HG03342 (cell line): Measurements from ENCODE around the gene BNIP1.
A peak's percentile ranks its signal among the peaks of the same experiment; 100 is the strongest.
"Not testable (repeated sequence)": the region's sequence is repeated elsewhere in the genome, so short reads cannot be mapped to it uniquely, and the experiment has no call there.

Experiments
- ATAC-seq: cut with Tn5 transposase; IDR thresholded peaks from one replicate; pipeline ENCODE4 v1.9.1; 2021; ENCODE audit warnings: mild to moderate bottlenecking, moderate library complexity; ENCODE audit not compliant: unreplicated experiment

BNIP1 gene, protein sequence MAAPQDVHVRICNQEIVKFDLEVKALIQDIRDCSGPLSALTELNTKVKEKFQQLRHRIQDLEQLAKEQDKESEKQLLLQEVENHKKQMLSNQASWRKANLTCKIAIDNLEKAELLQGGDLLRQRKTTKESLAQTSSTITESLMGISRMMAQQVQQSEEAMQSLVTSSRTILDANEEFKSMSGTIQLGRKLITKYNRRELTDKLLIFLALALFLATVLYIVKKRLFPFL

DNA sequence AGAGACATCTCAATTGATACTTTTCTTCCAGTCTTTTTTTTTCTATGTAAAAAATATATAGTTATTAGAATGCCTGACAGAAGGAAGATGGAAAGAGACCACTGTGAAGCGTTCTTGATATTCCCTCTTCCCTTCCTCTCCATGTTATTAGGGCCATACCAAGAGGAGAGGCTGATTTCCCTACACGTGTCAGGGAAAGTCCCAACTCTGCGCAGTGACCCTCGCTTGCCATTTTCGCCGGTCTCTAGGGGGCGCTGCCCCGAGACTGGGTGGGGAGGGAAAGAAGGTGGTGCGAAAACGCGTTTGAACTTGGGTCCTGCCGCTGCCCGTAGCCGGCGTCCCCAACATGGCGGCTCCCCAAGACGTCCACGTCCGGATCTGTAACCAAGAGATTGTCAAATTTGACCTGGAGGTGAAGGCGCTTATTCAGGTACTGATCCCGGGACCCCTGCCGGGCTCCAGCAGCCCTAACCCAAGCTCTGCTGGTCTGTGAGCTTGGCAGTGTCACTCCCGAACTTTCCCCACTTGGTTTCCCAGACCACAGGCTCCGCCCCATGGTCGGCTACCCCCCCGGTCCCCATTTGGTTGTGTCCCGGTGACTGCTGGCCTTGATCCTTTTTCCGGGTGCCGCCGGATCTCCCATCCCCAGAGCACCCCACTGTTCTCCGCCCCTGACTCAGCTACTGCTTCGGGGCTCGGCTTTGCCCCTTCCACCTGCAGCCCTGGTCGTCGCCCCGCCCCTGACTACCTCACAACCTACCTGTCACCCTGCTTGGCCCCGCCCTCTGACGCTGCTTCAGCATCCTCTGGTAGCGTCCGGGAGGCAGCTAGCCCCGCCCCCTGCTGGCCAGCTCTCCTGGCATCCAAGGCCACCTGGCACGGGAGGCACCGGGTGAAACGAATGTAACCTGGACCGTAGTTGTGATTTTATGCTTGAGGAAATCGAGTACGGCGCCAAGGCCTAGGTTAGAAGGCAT, at the start of gene BNIP1:
Gene BNIP1, plus strand, starts transcription at position 332 of the 977 bp plus-strand sequence. Its CDS starts 15 bp downstream, at position 347.
- ATAC-seq, result peak; percentile 91

DNA sequence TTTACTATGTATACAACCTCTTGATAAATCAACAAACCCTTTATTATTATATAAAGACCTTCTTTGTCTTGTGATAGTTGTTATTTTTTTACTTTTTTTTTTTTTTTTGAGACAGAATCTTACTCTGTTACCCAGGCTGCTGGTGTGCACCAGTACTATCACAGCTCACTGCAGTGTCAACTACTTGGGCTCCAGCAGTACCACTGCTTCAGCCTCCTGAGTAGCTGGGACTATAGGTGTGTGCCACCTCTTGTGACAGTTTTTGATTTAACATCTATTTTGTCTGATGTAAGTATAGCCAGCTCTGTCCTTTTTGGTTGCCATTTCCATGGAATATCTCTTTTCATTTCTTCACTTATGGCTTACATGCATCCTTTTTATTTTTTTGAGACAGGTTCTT, 45.5 kb upstream of the BNIP1 start:
- ATAC-seq, result no peak

DNA sequence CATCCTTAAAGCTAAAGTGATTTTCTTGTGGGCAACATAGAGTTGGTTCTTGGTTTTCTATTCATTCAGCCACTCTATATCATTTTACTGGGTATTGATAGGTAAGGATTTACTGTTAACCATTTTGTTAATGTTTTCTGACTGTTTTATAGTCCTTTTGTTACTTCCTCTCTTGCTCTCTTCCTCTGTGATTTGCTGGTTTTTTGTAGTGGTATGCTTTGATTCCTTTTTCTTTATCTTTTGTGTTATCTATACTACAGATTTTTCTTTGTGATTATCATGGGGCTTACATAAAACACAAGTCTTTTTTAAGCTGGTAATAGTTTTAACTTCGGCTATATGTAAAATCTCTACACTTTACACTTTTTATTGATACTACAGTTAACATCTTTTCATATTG, 44.9 kb upstream of the BNIP1 start:
- no peak for ATAC-seq

DNA sequence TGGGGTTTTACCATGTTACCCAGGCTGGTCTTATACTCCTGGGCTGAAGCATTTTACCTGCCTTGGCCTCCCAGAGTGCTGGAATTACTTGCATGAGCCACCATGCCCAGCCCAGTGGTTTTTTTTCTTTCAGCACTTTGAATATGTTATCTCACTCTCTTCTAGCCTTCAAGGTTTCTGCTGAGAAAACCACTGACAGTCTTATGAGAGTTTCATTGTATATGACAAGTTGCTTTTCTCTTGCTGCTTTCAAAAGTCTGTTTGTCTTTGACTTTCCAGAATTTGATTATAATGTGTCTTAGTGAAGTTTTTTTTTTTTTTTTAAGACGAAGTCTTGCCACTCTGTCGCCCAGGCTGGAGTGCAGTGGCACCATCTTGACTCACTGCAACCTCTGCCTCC, 43.1 kb upstream of the BNIP1 start:
- no peak for ATAC-seq

DNA sequence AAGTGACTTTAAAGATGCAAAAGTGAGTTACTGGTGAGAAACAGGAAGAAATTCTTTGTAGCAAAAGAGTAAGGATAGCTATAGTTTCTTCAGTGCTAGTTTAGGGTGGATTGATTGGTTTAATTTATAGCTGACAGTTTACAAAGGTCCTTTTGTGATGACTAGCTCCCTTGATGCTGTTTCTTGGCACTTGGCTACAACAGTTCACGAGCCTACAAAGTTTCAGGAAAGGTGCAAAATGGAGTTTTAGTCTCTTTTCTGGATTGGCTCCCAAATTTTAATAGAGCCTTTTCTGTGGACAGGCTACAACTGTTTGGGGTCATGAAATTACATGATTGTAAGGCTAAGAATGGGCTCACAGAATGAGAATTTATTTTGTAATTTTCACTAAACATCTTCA, 40.9 kb upstream of the BNIP1 start:
- no peak for ATAC-seq

DNA sequence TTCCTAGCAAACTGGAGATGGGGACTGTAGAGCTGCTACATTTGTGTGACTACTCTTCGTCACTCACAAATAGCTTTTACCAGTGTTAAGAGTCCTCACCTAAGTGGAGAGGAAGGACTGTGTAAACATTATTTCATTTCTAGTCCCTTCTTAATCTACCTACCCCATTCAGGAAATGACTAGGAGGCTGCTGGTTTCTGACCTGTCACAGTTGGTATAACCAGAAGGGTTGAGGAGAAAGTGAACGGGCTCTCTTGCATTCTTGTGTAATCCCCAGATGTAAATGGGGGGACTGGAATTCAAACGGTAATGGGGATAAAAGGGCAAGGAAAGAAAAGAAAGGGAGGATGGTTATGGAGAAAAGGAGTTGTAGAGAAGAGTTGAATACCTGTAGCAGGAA, 35.4 kb upstream of the BNIP1 start:
- no peak for ATAC-seq

DNA sequence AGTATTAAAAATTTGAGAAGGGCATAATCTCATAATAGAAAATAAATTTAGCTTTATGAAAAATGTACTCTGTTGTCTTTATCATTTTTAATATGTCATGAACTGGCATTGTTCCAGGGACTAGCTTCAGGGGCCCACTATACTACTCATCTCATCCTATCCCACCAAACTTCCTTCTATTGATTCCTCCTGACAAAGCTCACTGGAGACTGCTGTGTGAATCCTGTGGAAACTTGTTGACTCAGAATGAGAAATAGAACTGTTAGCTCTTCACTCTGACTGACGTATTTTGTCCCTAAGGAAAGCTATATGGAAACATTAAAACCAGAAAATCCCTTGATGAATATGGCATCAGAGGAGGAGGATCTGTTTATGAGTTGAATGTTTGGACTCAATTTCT, 29.8 kb upstream of the BNIP1 start:
- ATAC-seq, result no peak

DNA sequence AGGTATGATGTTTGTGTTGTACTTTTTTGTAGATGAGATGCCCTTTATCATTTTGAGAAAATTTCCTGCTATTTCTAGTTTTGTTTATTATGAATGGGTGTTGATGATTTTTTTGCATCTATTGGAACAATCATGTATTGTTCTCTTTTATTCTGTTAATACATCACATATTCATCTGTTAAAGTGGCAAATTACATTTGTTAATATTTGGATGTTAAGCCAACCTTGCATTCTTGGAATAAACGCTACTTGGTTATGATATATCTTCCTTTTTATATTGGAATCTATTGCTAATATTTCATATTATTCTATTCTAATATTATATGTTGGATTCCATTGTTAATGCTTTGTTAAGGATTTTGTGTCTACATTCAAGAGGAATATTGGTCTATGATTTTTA, 24.6 kb upstream of the BNIP1 start:
- no peak for ATAC-seq

DNA sequence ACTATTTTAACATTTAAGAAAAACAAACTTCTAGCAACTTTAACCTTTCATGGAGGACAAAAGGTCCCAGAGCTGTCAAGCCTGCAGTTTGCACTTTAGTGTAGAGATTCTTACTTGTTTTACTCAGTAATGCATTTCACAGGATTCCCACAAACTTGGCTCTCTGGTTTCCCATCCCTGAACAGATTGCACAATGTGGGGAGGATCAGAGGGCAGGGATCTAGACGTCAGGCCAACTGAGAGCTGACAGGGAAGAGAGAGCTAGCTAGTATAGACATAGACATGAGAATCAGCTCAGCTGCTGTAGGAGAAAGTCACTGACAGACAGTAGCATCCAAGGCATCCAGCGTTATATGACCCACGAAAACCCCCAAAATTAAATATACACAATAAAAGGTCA, 20.9 kb upstream of the BNIP1 start:
- ATAC-seq, result no peak

DNA sequence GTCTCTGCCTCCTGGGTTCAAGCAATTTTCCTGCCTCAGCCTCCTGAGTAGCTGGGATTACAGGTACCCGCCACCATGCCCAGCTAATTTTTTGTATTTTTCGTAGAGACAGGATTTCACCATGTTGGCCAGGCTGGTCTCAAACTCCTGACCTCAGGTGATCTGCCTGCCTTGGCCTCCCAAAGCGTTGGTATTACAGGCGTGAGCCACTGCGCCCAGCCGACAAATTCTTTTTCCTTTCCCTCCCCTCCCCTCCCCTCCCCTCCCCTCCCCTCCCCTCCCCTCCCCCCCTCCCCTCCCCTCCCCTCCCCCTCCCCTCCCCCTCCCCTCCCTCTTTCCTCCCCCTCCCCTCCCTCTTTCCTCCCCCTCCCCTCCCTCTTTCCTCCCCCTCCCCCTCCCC, 12.2 kb upstream of the BNIP1 start:
- ATAC-seq, result not testable (repeated sequence)

DNA sequence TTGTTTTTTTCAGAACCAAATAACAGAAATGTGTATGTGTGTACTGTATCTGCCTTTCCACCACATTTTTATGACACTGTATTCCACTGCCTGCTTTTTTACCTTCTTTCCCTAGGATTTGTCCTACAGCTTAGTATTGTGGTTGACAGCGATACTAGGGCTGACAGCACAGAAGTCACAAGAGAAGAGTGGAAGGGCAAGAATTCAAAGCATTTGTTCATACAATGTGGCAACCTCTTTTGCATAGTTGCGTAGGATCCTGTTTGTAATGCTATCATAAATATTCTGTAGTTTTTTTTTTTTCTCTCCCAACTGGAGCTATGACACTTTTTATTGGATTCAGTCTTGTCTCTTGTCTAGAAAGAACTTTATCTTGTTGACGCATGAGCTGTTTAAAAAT, 5.6 kb upstream of the BNIP1 start:
- ATAC-seq, result no peak

DNA sequence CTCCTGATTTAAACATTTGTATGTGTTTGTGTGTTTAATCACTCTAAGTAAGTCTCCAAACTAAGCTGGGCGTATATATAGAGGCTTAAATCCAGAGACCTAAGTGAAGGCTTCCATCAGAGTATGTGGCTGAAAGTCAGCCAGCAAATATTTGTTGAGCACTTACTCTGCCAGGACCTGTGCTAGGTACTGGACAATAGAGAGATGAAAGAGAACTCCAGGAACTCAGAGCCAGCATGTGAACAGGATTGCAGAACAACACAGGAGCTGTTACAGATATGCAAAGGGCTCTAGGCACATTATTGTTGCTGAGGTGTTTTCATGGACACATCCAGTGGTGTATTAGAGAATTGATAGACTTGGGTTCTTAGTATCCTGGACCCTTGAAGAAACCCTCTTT, 4.7 kb upstream of the BNIP1 start:
- no peak for ATAC-seq

DNA sequence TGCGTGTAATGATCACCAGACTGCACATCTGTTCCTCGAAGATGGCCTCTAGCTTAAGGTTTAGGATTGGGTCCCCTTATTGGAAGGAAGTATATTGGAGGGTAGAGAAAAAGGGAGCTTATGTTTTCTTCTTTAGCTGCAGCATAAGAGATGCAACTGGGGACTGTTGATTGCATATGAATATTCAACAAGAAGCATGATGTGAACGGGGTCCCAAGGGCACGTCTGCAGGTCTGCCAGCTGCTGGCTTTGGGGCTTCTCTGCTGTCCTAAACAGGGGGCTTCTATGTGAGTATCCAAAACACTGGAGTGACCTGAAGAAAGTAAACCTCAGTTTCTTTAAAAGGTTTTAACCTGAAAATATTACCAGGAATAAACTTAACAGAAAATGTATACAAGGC, 3.6 kb upstream of the BNIP1 start:
- ATAC-seq, result no peak

DNA sequence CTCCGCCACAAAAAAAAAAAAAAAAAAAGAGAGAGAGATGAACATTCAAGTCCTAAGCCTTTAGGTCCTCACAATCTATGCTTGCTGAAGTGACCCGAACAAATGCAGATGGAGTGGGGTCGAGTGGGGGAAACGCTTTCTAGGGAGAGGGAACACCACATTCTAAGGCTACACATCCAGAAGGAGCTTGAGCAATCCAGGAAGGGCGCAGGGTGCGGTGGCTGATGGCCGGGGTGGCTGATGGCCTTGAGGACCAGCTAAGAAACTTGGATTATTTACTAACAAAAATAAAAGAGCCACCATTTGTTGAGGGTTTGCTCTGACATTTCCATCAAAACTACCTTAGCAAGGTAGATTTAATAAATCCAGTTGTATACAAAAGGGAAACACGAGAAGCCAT, 764 bp upstream of the BNIP1 start:
- ATAC-seq, result no peak

DNA sequence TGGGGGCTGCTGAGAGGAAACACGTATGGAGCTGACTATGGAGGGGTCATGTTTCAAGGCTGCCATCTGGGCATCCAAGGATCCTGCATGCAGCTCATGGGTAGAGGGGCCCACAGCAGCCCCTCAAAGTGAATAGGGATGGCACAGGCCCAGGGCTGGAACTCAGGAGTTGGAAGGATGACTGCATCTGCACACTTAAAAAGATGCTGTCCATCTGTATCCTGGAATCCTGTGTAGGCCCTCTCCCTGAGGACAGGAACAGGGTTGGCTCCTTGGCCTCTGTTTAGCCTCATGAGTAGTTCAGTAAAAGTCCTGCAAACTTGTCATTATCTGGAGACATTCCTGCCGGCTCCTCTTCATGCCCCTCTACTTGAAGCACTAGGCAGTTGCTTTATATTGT, 4.0 kb downstream of the BNIP1 start:
- no peak for ATAC-seq

DNA sequence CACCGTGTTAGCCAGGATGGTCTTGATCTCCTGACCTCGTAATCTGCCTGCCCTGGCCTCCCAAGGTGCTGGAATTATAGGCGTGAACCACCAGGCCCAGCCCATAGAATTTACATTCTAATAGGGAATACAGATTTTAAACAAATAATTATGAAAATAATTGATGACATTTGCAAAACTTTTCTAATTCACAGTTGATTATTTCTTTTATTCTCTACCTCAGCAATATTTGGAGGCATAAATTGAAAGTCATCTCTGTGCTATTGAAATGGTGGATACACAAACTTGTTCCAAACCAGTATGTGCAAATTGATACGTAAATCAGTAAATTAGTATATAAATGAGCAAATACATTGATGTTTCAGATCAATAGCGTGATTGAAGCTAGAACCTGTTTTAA, 8.2 kb downstream of the BNIP1 start:
- ATAC-seq, result no peak

DNA sequence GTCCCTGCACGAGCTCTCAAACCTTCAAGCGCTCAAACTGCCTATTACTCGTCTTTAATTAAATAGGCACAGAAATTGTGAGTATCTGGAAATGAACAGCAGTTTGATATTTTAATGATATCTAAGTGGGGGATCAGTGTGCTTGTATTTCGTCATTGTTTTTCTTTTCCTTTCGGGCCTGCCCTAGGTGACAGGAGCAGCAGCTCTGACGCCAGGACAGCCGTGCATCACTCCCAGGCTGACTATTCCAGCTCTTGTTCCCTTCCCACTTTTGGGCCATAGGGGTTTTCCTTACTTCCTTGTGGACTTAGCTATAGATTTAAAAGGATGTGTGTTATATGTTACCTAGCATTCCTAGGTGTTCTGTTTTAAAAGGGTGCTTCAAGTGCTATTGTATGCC, 9.5 kb downstream of the BNIP1 start:
- ATAC-seq, result no peak

DNA sequence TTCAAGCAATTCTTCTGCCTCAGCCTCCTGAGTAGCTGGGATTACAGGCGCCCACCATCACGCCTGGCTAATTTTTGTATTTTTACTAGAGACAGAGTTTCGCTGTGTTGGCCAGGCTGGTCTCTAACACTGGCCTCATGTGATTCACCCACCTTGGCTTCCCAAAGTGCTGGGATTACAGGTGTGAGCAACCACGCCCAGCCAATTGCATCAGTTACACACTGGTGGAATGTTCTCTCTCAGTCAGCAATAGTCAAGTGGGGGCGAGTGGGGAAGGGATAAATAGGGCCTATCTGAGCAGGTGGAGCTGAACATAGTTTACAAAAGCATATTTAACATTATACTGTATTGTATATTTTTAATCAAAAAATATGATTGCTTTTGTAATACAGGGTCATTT, 10.3 kb downstream of the BNIP1 start:
- ATAC-seq, result not testable (repeated sequence)

DNA sequence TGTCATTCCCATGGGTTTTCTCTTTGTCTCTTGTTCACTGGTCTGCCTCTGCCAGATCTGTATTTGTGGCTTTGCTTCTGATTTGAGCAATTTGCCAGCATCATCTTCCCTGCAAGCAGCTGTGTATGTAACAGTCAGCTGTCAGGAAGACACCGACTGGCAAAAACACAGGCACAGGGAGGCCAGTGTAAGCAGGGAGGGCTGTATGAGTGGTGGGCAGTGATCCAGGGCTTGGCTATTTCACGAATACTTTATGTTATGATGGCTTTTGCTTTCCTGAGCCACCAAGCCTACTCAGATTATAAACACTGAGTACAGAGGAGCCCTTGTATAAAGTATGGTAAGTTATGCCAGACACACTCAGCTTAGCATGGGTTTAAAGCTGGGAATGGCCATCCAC, 11.6 kb downstream of the BNIP1 start:
- ATAC-seq, result no peak

DNA sequence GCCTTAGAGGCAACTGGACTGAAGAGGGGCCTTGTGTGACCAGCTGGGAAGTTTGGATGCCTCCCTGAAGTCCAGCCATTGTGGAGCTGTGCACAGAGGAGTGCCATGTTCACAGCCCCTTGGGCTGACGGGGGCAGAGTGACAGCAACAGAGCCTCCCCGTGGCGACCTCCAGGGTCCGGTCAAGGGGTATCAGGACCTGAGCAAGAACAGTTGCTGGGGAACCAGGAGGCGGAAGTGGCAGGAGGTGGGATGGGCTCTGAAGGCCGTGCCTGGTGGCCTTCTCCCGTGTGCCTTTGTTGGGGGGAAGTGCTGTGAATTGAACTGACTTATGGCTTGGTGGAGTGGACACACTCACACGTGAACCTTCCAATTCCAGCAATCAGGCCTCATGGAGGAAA, 14.0 kb downstream of the BNIP1 start:
- ATAC-seq, result no peak

DNA sequence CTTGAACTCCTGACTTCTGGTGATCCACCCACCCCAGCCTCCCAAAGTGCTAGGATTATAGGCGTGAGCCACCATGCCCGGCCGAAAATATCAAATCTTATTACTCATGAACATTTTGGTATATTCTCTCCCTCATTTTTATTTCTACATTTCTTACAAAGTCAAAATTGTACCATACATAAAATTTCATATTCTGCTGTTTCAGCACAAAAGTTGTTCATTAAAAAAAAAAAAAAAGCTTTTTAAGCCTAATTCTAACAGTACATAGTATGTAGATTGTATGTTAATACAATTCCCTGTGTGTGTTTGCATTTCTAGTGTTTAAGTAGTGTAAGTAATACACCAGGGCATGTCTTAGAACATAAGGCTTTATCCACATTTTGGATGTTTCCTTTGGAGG, 14.9 kb downstream of the BNIP1 start:
- ATAC-seq, result no peak

DNA sequence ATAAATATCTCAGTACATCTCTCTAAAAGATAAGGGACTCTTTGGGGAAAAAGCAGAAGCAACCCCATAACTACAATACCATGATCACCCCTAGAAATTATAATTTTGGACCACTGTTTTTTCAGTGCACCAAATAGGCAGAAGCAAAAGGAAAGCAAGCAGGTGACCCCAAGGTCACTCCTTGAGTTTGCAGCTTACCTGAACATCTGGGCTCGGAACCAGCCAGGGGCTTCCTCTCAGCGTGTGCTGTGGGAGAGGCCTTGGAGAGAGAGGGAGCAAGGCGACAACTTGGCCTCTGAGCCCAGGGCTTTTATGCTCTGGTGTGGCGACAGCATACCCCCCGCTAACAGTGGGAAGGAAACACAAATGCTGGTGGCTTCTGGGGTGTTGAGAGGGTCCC, 16.8 kb downstream of the BNIP1 start:
- ATAC-seq, result no peak
